B cell (primary cell): Measurements from ENCODE around the gene TRAPPC11. TPM values are rescaled to one million over a fixed set of nuclear protein-coding genes. Genes with fewer than 3 reads are reported as not detected.

ENCODE experiments used
- ATAC-seq: fragments of 200-7000 bp; cut with Tn5 transposase; one replicate; pipeline ENCODE4 v1.10.0; 2021; ENCODE audit warnings: low read depth, mild to moderate bottlenecking, moderate number of reproducible peaks, moderate library complexity
- CTCF ChIA-PET: fragments of 350-600 bp; sonication (Branson Sonifier 250); formaldehyde crosslinking; loops from one replicate; lab custom pipeline; 2021; ENCODE audit warnings: antibody characterized with exemption, inconsistent platforms; lab: Charles Lee
- POLR2A ChIA-PET: fragments of 350-600 bp; sonication (Branson Sonifier 250); formaldehyde crosslinking; loops from one replicate; lab custom pipeline; 2021; ENCODE audit warnings: antibody characterized with exemption; lab: Charles Lee
- DNase-seq: peaks from one replicate; pipeline ENCODE4 v3.0.0; 2013
- H2AFZ ChIP-seq: 2 replicates; pipeline ENCODE4 v1.6.1; 2012; ENCODE audit warnings: mild to moderate bottlenecking, low read depth, low read length; ENCODE audit not compliant: insufficient read depth, poor library complexity, severe bottlenecking
- H3K27ac ChIP-seq, 2 donors: 1 replicate in 1 of 2; 2 replicates in 1 of 2; pipeline ENCODE4 v1.5.1; 2012 to 2013; ENCODE audit warnings: low read length in 2 of 2, mild to moderate bottlenecking in 2 of 2, moderate library complexity in 1 of 2
- H3K27me3 ChIP-seq, 4 experiments: fragments of 200-600 bp in 1 of 4; sonication (generic) in 1 of 4; replicated peaks in 1 of 4; 1 replicate in 2 of 4; 2 replicates in 2 of 4; pipeline versions ENCODE4 v1.6.1 to v1.7.0; 2013 to 2016; ENCODE audit warnings: low read length in 3 of 4, mild to moderate bottlenecking in 2 of 4, mixed read lengths in 1 of 4, moderate library complexity in 1 of 4; ENCODE audit not compliant: insufficient read depth in 4 of 4, control insufficient read depth in 3 of 4; ENCODE audit errors: control extremely low read depth in 1 of 4
- H3K36me3 ChIP-seq, 2 experiments: replicated peaks in 1 of 2; 1 replicate in 1 of 2; 2 replicates in 1 of 2; pipeline versions ENCODE4 v1.6.1 to v1.7.1; 2013; ENCODE audit warnings: low read length in 1 of 2; ENCODE audit not compliant: insufficient read depth in 2 of 2, control insufficient read depth in 1 of 2; ENCODE audit errors: control extremely low read depth in 1 of 2, extremely low read depth in 1 of 2
- H3K4me1 ChIP-seq, 2 donors: fragments of 200-600 bp in 1 of 2; sonication (generic) in 1 of 2; 1 replicate in 1 of 2; 2 replicates in 1 of 2; pipeline versions ENCODE4 v1.5.1 to v1.6.1; 2013 to 2017; ENCODE audit warnings: low read length in 2 of 2; ENCODE audit not compliant: control insufficient read depth in 2 of 2, insufficient read depth in 2 of 2
- H3K4me2 ChIP-seq: replicated peaks from 2 replicates; pipeline ENCODE3; 2012; ENCODE audit warnings: mild to moderate bottlenecking, low read depth, low read length; ENCODE audit not compliant: poor library complexity, severe bottlenecking
- H3K4me3 ChIP-seq, 5 experiments: fragments of 200-600 bp in 1 of 5; sonication (generic) in 1 of 5; 1 replicate in 3 of 5; 2 replicates in 2 of 5; pipeline versions ENCODE4 v1.5.1 to v1.7.0; 2011 to 2016; ENCODE audit warnings: low read length in 4 of 5, mild to moderate bottlenecking in 4 of 5, low read depth in 2 of 5, control low read depth in 1 of 5, moderate library complexity in 1 of 5; ENCODE audit not compliant: insufficient read depth in 1 of 5; ENCODE audit errors: control extremely low read depth in 1 of 5, extremely low read depth in 1 of 5
- H3K79me2 ChIP-seq: fragments of 200-600 bp; sonication (generic); one replicate; pipeline ENCODE4 v1.6.0; 2016; ENCODE audit warnings: low read length; ENCODE audit not compliant: control insufficient read depth, insufficient read depth
- H3K9ac ChIP-seq: fragments of 200-600 bp; sonication (generic); 2 replicates; pipeline ENCODE4 v1.6.1; 2017; ENCODE audit warnings: mild to moderate bottlenecking, low read length, moderate library complexity
- H3K9me3 ChIP-seq, 3 donors: one replicate each; pipeline versions ENCODE4 v1.6.1 to v1.7.1; 2013; ENCODE audit warnings: low read length in 2 of 3; ENCODE audit not compliant: control insufficient read depth in 2 of 3, insufficient read depth in 1 of 3; ENCODE audit errors: control extremely low read depth in 1 of 3
- H4K20me1 ChIP-seq: 2 replicates; pipeline ENCODE4 v1.6.0; 2012; ENCODE audit warnings: mild to moderate bottlenecking, low read length; ENCODE audit not compliant: insufficient read depth, control insufficient read depth, poor library complexity, severe bottlenecking
- H3K27ac Mint-ChIP-seq: one replicate; pipeline ENCODE4 v1.8.0; 2021; ENCODE audit warnings: mixed read lengths
- H3K27me3 Mint-ChIP-seq: one replicate; pipeline ENCODE4 v1.8.0; 2021; ENCODE audit warnings: mixed read lengths
- H3K4me1 Mint-ChIP-seq: one replicate; pipeline ENCODE4 v1.8.0; 2021; ENCODE audit warnings: mixed read lengths
- H3K4me3 Mint-ChIP-seq: one replicate; pipeline ENCODE4 v1.8.0; 2021; ENCODE audit warnings: mixed read lengths
- H3K9me3 Mint-ChIP-seq: one replicate; pipeline ENCODE4 v1.8.0; 2022; ENCODE audit warnings: mixed read lengths; ENCODE audit not compliant: insufficient read depth
- EZH2 ChIP-seq: IDR thresholded peaks from 2 replicates; pipeline ENCODE4 v1.6.1; 2012; ENCODE audit warnings: borderline replicate concordance, low read depth, mild to moderate bottlenecking, moderate library complexity, low read length; ENCODE audit not compliant: insufficient read depth, poor library complexity, severe bottlenecking
- WGBS: methylation state at CpG from one replicate; pipeline ENCODE4 v1.1.5; 2013; ENCODE audit warnings: missing lambda C conversion rate; ENCODE audit not compliant: insufficient coverage; 5-methylcytosine and 5-hydroxymethylcytosine counted together
- intact Hi-C: fragments of 100-400 bp; cut with micrococcal nuclease; formaldehyde crosslinking; loops from one replicate; pipeline ENCODE4 v1.10.0; 2022
- polyA plus RNA-seq: library from polyadenylated mRNA; depleted of rRNA; stranded (reverse); fragments of >200 nt; gene quantifications from 2 replicates; pipeline ENCODE4 v1.2.3, GENCODE V29; 2012
- total RNA-seq, 2 donors: library from RNA; stranded (reverse); fragments of 120-200 nt in 1 of 2; gene quantifications; 1 replicate in 1 of 2; 2 replicates in 1 of 2; pipeline versions ENCODE4 v1.2.3 to v1.2.4, GENCODE V29; 2013 to 2022

TRAPPC11 gene
- total and polyA plus RNA-seq, 2 donors (not counting 1 experiment from before 2014, with no cell fraction given): 23.5 to 53.8 TPM

DNA sequence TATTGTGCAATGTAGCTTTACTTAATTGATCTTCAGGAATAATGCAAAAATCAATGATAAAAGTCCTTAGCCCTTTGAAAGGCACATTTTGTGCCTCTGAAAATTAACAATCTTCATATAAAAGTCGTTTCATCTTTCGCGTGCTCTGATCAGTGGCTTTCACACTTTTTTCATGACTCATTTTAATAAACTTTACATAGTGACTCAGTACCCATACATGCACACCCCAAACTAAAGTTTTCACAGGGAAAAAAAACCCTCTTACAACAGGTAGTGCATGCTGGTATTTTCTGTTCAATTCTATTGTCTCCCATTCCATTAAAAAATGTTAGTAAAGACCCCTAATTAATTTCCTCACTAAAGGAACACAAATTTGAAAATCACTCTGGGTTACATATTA, 21.6 kb upstream of the TRAPPC11 start:
- no peak overlapping the region for H3K27ac ChIP-seq
- H3K36me3 ChIP-seq: peaks cover 2% of the 10 kb centered on the region in 2 experiments
- H3K4me3 Mint-ChIP-seq: no peak overlapping the region
- no peaks in the 10 kb centered on the region for H3K4me1 ChIP-seq
- DNase-seq (no peak), ATAC-seq (no peak)
- no peaks in the 10 kb centered on the region for H3K27me3 Mint-ChIP-seq
- no peak overlapping the region for H2AFZ ChIP-seq
- WGBS: 100% methylated on average over 2 of the region's 3 CpGs
- no peaks in the 10 kb centered on the region for H3K27me3 ChIP-seq
- no peaks in the 10 kb centered on the region for H3K4me1 Mint-ChIP-seq
- no peak for TF ChIP-seq EZH2
- no peaks in the 10 kb centered on the region for H3K9me3 ChIP-seq
- no peaks in the 10 kb centered on the region for H4K20me1 ChIP-seq
- no peaks in the 10 kb centered on the region for H3K9me3 Mint-ChIP-seq
- ChIA-PET POLR2A (no interaction called here), CTCF (interaction anchor here (0.5 kb wide), 1 partner anchor 119 kb away, joined by 3 read pairs; no protein-coding TSS in a partner anchor)
- no peaks in the 10 kb centered on the region for H3K79me2 ChIP-seq
- no peak overlapping the region for H3K27ac Mint-ChIP-seq
- no peak overlapping the region for H3K4me3 ChIP-seq
- H3K4me2 ChIP-seq: no peak overlapping the region
- intact Hi-C loops: no loop called here
- no peak overlapping the region for H3K9ac ChIP-seq

DNA sequence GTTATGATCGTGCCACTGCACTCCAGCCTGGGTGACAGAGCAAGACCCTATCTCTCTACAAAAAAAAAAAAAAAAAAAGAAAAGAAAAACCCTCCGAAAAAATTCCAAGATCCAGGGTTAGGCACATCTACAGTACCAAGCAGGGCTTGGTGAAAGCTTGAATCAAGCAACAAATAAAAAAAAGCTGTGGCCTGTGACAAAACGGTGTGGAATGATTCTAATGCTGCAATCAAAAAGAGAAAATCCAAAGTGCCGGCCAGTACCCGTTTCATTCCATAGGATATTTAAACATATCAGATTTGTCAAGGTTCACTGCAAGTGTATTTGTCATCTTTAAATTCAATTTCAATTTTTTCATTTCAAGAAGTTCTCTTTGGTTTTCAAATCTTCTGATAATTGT, 20.7 kb upstream of the TRAPPC11 start:
- CTCF ChIA-PET: no interaction called here
- H3K4me1 Mint-ChIP-seq: no peaks in the 10 kb centered on the region
- no peak for ATAC-seq

More for the DNA sequence above, 20.7 kb upstream of the TRAPPC11 start:
- no peak overlapping the region for H3K27ac ChIP-seq
- no peaks in the 10 kb centered on the region for H4K20me1 ChIP-seq
- no peaks in the 10 kb centered on the region for H3K27me3 Mint-ChIP-seq
- H3K9ac ChIP-seq: no peak overlapping the region
- H3K4me3 Mint-ChIP-seq: no peak overlapping the region
- no peaks in the 10 kb centered on the region for H3K9me3 ChIP-seq
- no peak overlapping the region for H3K4me3 ChIP-seq
- H2AFZ ChIP-seq: no peak overlapping the region
- POLR2A ChIA-PET: no interaction called here
- no peaks in the 10 kb centered on the region for H3K4me1 ChIP-seq
- TF ChIP-seq EZH2: no peak
- H3K27me3 ChIP-seq: no peaks in the 10 kb centered on the region
- H3K79me2 ChIP-seq: no peaks in the 10 kb centered on the region
- H3K27ac Mint-ChIP-seq: no peak overlapping the region
- H3K36me3 ChIP-seq: peaks cover 2 to 3% of the 10 kb centered on the region in 2 experiments
- DNase-seq: no peak
- intact Hi-C loops: no loop called here
- no peak overlapping the region for H3K4me2 ChIP-seq
- WGBS: no CpG with 5 or more reads among the region's 5 CpGs
- H3K9me3 Mint-ChIP-seq: no peaks in the 10 kb centered on the region
